CD4-positive, alpha-beta T cell treated with Interleukin-12 subunit alpha and Interleukin-12 subunit beta, for 1 hour (primary cell): ENCODE measurements around the gene RAB23.

ENCODE experiments used
- DNase-seq: peaks from one replicate; pipeline ENCODE4 v3.0.0-alpha.2; 2020

Gene RAB23

DNA sequence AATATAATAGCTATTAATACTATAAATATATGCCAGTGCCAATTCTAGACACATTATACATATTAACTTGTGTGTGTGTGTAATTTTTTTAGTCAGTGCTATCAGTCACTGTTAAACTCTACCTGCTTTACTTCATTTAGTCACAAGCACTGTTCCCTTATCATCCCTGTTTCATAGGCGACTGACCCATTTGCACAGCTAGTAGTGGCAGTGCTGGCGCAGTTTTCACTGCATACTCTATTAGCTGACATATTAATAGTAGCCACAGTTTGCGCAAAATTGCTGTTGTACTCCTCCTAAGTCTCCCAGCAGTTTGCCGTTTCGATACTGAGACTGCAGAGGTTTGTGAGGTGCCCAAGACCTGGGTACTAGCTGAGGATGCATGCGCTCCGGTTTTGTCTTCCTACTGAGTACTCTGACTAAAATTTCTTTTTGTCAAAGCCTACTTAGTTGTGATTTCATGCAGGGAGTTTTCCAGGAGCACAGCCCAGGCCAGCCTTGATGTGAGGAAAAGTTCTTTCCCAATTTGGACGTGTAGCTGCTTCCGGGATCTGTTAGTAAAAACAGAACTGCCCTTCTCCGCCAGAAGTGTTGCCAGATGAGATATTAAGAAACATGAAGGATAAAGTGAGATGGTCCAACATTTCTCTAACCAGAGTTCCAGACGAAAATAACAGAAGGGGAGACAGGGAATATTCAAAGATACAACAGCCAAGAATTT, 44.4 kb downstream of the RAB23 start:
- no peak for DNase-seq

- no peak for DNase-seq
Measured at GRCh38 chr6:57174511-57174907, 47.6 kb downstream of the RAB23 start.

DNA sequence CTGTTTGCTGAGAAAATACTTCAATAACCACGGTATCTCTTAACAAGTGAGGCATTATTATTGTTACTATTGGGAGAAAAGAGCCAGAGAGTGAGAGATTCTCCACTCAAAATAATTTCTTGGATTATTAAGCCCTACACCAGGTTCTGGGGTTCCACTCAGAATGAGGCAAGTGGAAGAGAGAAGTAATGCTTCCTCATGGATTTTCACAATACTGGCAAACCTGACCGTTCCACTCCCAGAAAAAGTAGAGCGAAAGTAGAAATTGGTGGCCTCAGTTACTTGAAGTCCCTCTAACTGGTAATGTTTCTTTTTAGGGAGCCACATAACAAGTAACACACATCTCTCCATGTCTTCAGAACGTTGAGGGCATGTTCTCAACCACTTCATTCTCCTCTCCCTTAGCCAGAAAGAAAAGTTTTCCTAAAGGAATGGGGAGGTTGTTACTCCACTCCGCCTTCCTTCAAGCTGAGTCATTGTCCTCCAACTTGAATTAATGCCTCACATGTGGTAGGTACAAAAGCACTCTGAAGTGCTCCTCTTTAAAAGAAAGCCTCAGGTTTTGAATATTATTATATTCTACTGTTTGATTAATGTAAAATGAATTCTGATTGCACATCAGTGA, 48.1 kb downstream of the RAB23 start:
- DNase-seq: no peak

DNA sequence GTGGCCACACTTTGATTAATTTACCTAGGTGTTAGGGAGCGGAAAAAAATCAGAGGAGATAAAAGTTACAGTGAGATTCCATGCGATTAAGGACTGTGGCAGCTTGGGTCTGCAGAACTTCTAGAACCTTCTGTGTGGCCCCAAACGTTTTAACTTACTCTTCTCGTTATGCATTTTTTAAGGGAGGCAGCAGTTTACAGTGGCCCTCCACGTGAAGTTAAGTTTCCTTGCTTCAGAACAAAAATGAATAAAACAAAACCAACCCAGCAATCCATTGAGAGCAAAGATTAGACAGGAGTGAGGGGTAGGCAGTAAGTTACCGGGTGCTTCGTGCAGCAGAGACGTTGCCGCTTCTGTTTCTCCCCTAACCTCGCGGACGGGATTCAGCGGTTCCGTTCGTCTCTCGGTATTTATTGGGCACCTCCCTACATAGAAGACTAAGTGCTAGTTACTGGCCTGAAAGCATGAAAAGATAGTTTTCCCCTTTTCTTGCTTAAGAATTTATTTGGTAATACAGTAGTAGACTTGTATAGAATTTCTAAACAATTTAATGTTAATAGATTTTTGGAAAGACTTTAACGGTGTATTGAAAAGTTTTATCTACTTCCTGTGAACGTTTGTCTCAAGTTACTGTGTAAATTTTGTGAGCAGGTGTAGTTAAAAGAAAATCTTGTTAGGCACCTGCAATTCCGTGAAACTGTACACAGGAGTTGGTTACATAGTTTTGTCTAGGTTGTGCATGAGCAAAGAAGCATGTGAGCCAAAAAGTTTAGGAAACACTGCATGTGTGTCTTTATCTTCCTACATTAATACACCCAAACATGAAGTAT, 48.8 kb downstream of the RAB23 start:
- peak; percentile 28 for DNase-seq

DNA sequence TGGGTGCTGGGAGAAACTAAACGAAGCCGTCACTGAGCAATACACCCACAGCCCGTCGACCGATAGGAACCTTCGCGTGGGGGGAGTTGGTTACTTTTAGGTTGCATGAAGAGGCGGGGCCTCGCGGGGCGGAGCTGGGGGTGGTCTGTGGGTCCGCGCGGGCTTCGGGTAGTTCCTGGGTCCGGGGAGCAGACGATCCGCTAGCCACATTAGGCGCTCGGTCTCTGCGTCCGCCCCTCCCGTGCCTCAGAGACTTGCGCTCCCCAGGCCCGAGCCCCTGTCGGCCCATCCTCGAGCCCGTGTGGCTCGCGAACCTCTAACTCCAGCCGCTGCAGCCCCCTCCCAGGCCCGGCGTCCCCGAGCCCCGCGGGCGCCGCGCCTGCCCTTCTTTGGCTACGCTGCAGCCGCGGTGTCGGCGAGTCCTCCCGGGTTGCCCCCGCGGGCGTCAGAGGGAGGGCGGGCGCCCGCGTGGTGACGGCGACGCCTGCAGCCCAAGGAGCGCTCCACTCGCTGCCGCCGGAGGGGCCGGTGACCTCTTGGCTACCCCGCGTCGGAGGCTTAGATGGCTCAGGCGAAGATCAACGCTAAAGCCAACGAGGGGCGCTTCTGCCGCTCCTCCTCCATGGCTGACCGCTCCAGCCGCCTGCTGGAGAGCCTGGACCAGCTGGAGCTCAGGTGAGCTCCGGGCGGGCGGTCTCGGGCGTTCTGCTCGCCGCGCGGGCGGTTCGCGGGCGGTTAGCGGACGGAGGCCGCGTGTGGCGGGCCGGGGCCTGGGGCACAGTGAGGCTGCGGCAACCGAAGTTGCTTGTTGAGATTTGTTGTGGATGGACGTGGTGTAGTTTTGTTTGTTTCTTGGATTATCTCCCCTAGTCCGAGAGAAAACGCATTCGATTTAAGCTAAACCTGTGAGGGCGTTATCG, 49.7 kb downstream of the RAB23 start, which contains the start of gene BAG2:
Gene BAG2 (plus strand): TSS at position 191 of the 920 bp plus-strand sequence. CDS start 372 bp downstream, at position 563.
- DNase-seq: peak; percentile 89

GRCh38 chr6:57165080-57165479, 57.0 kb downstream of the RAB23 start:
- DNase-seq: no peak

- DNase-seq: no peak
Measured at GRCh38 chr6:57163956-57164355, 58.2 kb downstream of the RAB23 start.

DNA sequence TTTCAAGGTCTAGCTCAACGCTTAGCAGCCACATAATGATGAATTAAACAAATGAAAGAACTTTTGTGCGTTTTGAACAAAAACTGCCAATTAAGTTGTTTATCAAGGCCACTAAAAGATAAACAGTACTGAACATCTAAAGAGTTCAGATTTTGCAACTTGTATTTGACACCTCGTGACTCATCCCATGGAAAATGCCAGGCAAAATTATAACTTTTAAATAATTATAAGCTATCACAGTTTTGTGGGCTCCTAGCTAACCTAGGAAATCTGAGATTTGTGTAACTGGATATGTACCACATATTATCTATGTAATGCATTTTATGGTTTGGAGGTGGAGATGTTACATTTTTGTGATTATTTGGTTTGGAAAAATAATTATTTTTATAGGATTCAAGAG, 59.6 kb downstream of the RAB23 start:
- DNase-seq: no peak

- DNase-seq: no peak
Measured at GRCh38 chr6:57162028-57162427, 60.1 kb downstream of the RAB23 start.

- DNase-seq: no peak
Measured at GRCh38 chr6:57159127-57159526, 63.0 kb downstream of the RAB23 start.

- no peak for DNase-seq
Measured at GRCh38 chr6:57158658-57159057, 63.4 kb downstream of the RAB23 start.

DNA sequence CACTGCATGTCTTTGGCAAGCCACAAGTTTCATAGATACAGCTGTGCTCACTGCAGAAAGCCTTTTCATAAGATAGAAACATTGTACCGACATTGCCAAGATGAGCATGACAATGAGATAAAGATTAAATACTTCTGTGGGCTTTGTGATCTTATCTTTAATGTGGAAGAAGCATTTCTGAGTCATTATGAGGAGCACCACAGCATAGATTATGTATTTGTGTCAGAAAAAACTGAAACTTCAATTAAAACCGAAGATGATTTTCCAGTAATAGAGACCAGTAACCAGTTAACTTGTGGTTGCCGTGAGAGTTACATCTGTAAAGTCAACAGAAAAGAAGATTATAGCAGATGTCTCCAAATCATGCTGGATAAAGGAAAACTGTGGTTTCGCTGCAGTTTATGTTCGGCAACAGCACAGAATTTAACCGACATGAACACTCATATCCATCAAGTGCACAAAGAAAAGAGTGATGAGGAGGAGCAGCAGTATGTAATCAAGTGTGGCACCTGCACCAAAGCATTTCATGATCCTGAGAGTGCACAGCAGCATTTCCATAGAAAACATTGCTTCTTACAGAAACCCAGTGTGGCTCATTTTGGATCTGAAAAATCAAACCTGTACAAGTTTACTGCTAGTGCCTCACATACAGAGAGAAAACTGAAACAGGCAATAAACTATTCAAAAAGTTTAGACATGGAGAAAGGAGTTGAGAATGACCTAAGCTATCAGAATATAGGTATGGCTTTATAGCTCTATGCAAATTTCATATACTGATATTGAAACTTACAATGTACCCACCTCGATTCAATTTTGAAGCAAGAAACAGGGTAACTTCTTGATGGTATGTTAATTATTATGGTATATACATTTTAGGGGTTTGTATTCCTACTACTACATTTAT, 73.9 kb downstream of the RAB23 start:
- no peak for DNase-seq

DNA sequence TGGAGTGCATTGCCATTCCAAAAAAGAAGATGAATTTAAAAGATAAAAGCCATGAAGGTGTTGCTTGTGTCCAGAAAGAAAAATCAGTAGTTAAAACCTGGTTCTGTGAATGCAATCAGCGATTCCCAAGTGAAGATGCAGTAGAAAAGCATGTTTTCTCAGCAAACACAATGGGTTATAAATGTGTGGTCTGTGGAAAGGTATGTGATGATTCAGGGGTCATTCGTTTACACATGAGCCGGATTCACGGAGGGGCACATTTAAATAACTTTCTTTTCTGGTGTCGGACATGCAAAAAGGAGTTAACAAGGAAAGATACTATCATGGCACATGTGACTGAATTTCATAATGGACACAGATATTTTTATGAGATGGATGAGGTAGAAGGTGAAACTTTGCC, 74.7 kb downstream of the RAB23 start:
- no peak for DNase-seq

- no peak for DNase-seq
Measured at GRCh38 chr6:57143690-57144089, 78.4 kb downstream of the RAB23 start.

DNA sequence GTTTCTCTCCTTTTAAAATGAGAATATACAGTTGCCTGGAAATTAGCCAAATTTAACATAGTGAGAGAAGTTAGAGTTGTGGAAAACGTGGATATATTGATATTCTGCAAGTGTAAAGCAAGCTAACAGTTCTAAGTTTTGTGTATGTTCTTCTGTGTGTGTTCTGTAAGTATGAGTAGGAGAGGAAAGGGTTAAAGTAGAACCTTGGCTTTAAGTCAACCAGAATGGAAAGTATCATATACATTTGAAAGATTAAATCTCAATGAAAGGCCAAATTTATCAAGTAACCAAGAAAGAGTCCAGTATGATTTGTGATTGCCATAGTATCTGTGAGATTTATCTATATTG, 80.0 kb downstream of the RAB23 start:
- DNase-seq: no peak

DNA sequence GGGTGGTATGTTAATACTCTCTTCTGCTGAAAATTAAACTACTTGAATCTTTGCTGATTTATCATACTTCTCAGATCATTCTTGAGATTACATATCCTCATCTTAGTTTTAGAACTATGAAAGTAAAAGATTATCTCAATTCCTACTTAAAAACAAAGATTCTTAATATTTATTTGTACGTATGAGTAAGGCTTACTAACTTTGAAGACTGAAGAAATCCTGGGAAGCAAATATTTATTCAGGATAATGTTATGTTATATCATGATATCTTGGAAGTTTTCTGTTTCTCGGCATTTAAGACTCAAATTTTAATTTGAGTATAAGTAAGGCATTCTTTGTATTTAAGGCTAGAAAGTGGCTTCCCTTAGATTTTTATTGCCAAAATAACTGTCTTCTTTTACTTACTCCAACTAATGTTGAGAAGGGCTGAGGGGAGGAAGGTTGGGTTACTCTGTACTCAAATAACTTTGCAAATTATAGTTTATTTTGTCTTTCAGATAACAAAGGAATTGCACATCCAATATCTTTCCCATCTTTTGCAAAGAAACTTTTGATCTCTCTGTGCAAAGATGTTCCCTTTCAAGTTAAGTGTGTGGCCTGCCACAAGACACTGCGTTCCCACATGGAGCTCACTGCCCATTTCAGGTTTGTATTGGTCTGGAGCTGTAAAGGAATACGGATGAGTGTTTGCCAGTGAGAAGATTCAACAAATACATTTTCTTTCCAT, 80.5 kb downstream of the RAB23 start:
- no peak for DNase-seq

DNA sequence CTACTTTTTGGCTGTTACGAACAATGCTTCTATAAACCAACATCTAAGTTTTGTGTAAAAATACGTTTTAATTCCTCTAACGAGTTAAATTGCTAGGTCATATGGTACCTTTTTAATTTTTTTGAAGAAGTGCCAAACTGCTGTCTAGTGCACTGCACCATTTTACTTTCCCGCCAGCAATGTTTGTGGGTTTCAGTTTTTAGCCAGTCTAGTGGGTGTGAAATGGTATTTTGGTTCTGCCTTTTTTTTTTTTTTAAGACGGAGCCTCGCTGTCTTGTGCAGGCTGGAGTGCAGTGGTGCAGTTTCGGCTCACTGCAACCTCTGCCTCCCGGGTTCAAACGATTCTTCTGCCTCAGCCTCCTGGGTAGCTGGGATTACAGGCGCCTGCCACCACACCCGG, 84.1 kb downstream of the RAB23 start:
- DNase-seq: no peak

DNA sequence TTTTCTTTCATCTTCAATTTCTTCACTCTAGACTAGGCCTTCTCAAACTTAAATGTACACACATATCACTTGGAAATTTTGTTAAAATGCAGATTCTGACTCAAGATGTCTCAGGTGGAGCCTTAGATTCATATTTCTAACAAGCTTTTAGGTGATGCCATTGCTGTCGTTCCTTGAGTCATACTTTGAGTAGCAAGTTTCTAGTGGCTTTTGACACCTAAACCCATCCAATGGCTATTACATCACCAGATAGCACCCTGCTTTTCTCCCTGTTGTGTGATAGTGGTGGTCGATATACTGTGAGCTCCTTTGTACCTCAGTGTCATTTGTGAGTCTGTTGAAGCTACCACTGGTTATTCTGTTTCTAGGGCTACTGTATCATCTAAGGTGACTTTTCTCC, 84.8 kb downstream of the RAB23 start:
- no peak for DNase-seq
